SH-SY5Y (cell line): ENCODE results near the gene TMCC3.

Source experiments
- GATA2 ChIP-seq: IDR thresholded peaks from 2 replicates; pipeline ENCODE4 v1.6.1; 2011; ENCODE audit warnings: mild to moderate bottlenecking, low read depth, low read length
- GATA3 ChIP-seq: IDR thresholded peaks from 2 replicates; pipeline ENCODE4 v1.6.1; 2011; ENCODE audit warnings: low read depth, mild to moderate bottlenecking, low read length, moderate library complexity

- TF ChIP-seq GATA2: no peak
- no peak for TF ChIP-seq GATA3
Observed at GRCh38 chr12:94560431-94561221, 89.7 kb downstream of the TMCC3 start.
